GM21390 (cell line): ENCODE measurements around the gene GREB1L.
"Not testable (repeated sequence)": the region's sequence is repeated elsewhere in the genome, so short reads cannot be mapped to it uniquely, and the experiment has no call there.

Experiments
- ATAC-seq: cut with Tn5 transposase; IDR thresholded peaks from one replicate; pipeline ENCODE4 v1.9.1; 2021; ENCODE audit not compliant: unreplicated experiment

GREB1L gene

DNA sequence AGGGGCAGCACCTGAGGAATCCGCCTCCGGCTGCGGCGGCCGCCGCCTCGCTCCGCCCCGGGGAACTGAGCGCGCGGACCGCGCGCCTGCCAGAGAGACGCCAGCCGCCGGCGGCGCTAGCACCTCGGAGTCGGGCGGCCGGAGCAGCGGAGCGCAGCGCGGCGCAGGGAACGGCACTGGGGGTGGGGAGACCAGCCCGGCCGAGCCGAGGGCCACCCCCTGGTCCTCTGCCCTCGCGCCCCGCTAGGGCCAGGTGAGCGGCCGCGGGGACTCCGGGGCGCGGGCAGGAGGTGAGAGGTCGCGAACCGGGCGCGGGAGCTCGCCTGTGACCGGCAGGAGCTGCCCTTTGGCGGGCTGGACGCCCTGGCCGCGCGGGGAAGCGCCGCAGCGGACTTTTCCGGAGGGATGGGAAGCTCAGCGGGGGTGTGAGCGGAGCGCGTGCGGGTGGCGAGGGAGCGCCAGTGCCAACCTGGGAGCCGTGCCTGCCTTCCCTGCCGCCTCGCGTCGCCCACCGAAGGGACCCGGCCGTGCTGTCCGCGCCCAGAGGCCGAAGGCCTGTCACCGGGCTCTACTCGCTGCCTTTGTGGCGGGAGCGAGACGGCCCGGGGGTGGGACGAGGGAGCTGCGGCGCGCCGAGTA is at the start of gene GREB1L:
Gene GREB1L (plus strand): TSS at position 92 of the 639 bp plus-strand sequence. CDS start 141,287 bp downstream, outside the sequence.
- peak; percentile 49 for ATAC-seq

DNA sequence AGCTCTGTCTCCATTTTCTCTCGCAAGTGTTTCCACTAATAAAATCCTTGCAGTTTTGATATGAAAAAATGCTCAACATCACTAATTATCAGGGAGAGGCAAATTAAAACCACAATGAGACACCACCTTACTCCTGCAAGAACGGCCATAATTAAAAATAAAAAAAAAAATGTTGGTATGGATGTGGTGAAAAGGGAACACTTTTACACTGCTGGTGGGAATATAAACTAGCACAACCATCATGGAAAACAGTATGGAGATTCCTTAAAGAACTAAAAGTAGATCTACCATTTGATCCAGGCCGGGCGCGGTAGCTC is 49.8 kb upstream of the GREB1L start:
- no peak for ATAC-seq

DNA sequence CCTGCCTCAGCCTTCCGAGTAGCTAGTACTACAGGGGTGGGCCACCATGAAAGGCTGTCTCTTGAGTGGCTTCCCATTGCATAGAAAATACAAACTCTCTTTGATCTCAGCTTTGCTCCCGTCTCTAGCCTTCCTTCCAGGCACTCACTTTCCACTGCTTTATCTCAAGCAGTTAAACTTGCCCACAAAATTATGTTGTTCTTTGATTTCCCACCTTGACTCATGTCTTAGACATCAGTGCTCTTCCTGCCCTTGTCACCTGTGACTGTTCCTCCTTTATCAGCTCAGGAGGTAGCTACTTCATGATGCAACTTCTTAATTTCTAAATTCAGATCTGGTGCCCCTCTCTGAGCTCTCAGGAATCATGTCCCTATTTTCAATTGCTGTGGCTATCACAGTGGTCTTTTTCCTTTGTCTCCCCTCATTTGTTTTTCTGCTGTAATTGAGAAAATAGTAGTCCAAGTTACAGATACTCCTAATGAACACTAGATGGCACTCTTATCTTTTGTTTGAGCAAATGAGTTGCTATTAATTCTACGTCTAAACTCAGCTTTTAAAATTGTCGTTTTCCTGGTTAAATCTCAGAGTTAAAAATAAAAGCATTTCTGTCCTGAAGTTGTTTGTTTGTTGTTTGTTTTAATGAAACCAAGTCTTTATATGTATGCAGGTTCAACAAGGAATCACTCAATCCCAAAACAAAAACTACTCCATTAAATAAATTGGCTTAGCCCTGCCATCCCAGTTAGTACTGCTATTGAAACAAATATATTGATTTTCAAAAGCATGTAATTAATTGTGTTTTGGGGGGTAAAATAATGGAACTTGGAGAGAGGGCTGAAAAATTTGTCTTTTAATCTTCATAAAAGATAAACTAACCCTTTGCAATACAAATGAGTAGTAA is 46.9 kb upstream of the GREB1L start:
- ATAC-seq: no peak

DNA sequence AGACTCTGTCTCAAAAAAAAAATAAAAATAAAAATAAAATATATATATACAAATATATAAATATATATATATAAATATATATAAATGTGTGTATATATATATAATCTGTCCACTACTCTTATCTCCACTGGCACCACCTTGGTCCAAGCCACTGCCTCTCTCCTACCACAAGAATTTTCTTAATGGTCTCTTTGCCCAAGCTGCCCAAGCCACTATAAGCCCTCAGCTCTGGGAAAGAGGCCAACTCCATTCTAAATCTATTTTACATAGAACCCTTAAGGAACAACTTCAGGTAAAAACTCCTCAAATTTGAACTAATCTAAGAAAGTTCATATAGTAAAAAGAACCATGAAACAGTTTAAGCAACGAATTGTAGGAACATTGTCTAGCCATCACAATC is 45.6 kb upstream of the GREB1L start:
- ATAC-seq: no peak

DNA sequence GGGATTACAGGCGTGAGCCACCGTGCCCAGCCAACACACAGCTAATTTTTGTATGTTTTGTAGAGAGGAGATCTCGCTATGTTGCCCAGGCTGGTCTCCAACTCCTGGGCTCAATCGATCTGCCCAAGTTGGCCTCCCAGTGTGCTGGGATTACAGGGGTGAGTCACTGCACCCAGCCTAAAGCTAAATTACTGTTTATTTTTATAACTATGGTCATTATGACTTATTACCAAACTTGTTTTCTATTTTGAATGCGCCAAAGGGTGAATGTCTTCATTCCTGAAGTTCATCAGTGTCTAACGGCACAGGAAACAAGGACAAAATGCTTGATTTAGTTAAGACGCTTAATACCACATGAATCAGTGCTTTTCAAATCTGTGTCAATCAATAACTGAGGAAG is 38.9 kb upstream of the GREB1L start:
- no peak for ATAC-seq

DNA sequence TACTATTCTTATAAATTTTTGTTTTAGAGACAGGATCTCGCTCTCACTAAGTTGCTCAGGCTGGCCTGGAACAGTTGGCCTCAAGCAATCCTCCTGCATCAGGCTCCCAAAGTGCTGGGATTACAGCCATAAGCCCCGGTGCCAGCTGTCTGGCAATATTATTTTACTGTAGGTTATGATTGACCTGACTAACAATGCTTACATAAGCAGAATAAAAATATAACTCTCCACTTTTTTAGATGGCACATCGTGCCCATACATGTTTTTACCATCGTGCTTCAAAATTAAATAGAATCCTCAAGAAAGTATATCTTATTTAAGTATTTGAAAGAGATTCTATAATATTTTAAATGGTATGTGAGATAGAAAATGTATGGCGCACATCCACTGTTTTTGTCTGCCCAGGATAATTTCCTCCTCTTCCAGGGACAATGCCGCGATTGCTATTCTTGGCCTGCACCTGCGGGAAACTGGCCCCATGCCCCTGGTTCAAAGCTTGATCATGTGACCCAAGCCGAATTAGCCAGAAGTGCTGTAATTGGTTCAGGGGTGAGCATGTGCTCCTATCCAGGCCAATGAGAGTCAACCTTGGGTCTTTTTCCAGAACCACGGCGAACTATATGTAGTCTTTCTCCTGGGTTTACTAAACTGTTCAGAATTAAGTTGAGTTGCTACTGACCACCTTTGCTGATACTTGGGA is 38.3 kb upstream of the GREB1L start:
- ATAC-seq: no peak

DNA sequence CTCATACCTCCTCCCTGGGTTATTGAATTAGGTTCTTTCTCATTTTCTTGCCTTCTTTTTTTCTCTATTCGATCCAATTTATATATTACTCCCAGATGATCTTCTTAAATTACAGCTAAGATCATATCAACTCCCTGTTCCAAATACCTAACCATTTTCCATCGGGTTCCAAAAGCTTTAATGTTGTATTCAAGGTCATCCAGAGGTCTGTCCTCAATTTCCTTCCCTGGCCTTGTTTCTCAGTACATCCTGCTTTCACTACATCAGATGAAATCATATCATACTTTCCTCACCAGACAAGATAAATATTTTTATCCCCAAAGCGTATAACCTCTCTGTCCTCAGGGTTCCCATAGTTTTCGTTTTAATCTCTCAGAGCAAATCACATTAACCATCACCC is 36.3 kb upstream of the GREB1L start:
- ATAC-seq: no peak

DNA sequence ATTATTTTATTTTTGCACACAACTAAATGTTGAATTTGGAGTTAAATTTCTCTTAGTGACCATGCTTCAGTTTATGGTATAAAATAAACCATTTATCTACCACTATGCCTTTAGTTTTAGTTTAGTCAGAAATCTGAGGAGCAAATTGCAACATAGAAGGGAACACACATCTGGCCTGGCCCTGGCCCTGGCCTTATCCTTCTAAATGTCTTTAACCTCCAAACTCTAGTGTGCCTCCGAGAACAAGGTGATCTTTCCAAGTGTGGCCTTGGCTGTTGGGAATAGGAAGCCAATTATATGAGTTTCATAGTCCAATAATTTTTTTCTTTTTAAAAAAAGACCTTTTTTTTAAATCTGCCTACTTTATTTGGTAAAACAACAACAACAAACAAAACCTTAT is 31.8 kb upstream of the GREB1L start:
- ATAC-seq: no peak

DNA sequence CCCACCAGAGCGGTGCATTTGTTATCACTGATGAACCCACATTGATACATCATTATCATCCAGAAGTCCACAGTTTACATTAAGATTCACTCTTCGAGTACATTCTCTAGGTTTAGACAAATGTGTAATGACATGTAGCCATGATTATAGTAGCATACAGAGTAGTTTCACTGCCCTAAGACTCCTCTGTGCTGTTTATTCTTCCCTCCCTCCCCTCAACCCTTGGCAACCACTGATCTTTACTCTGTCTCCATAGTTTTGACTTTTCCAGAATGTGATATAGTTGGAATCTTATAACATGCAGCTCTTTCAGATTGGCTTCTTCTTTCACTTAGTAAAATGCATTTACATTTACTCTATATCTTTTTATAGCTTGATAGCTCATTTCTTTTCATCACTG is 31.2 kb upstream of the GREB1L start:
- ATAC-seq: no peak

DNA sequence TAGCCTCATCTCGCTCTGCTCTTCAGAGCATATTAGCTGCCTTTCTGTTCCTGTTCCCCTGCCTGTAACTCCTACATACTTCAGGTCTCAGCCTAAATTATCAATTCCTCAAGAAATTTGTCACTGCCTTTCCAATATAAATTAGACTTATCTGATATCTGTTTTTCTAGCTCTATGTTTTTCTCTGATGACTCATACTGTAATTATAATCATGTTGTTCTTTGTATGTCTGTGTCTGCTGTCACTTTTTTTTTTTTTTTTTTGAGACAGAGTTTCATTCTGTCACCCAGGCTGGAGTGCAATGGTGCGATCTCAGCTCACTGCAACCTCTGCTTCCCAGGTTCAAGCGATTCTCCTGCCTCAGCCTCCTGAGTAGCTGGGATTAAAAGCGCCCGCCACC is 27.6 kb upstream of the GREB1L start:
- not testable (repeated sequence) for ATAC-seq

DNA sequence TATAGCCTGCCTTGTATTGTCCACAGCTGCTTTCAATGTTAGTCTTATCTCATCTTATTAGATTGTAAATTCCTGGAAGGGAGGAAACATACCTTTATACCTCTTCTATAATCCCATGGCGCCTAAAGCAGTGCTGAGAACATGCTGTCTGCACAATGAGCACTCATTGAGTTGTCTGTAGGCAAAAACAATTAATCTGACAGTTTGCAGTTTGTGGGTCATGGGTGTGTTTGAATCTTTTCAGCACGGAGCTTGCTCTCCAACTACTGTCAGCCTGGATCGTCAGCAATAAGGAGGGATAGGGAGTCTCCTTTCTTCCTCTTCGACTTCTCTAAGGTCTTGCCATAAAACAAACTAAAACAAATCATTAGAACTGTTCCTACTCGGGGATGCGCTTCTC is 26.5 kb upstream of the GREB1L start:
- no peak for ATAC-seq

DNA sequence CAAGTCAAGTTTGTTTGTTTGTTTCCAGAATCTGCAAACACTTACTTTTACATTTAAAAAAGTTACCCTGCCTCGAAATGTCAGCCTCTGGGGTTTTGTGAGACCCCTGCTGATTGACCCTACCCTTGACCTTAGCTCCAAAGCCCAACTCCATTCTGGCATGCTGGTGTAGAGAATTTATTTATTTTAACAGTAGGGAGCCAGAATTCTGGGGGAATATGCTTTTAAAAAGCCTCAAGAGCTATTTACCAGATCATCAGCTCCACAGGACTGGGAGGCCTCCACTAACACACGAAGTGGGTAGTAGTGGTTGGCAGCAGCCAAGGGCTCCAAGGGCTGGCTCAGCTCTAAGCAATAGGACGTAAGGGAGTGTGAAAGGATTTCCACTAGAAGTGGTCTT is 23.2 kb upstream of the GREB1L start:
- ATAC-seq: no peak

DNA sequence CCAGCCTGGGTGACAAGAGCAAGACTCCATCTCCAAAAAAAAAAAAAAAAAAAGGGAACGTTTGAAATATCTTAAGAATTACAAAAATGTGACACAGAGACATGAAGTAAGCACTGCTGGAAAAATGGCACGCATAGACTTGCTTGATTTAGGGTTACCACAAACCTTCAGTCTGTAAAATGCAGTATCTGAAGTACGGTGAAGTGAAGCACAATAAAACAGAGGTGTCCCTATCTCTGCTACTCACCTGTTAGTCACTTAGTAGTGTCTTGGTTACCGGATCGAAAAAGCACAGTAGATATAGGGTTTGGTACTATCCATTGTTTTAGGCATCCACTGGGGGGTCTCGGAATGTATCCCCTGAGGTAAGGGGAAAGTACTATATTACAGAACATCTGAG is 11.6 kb upstream of the GREB1L start:
- ATAC-seq: no peak

DNA sequence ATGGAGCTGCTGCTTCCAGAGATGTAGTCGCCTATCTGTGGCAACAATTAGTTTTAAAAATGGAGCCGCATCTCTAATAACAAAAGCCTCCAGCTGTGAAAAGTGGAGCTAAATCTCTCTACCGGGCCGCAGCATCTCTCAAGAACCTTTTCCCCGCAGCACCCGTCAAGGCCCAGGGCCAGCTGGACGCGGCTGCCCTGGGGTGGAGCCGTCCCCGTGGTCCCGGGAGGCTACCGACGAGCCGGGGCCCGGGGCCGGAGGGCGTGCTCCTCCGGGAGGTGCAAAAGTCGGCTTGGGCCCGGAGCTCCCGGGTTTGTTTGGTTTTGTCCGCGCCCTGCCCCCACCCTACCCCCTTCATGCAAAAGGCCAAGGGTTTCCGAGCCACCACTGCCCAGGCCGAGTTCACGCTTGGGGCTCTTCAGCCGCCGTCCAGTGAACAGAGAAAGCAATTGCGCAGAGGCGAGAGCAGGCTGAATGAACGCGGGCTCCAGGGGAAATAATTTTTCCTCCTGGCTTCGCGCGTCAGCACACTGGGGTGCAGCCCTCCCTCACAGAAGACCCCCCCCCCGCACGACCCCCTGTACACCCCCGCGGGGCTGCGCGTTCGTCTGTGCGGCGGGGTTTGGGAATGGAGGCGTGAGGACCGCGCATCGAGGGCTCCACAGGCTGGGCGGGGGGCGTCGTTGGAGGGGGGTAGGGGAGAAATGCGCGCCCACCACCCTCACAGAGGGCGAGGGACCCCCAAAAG is 557 bp upstream of the GREB1L start:
- no peak for ATAC-seq

DNA sequence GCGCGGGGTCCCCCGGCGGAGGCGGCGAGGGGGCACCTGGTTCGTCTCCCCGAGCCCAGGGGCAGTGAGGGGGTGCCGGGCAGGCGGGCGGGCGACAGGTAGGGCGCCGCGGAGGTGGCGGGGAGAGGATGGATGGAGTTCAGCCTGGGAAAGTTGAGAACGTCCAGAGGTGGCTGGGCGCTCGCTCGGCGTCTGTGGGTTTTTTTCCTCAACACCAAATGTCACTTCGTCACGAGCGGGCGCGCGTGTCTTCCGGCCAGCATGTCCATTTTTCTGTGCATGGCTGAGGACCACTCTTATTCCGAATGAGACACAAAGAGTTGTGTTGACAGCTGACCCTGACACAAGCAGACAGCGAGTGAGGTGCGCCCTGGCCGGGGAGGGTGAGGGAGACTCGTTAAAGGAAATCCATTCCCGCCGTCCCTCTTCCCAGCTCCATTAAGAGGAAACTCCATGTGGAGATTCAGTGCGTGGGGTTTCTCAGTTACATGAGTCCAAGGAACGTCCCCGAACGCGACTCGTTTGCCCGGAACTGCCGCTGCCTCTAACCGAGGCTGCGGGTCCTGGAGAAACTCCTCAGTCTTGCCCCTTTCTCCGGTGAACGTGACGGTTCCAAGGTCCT is 859 bp downstream of the GREB1L start:
- ATAC-seq: no peak

DNA sequence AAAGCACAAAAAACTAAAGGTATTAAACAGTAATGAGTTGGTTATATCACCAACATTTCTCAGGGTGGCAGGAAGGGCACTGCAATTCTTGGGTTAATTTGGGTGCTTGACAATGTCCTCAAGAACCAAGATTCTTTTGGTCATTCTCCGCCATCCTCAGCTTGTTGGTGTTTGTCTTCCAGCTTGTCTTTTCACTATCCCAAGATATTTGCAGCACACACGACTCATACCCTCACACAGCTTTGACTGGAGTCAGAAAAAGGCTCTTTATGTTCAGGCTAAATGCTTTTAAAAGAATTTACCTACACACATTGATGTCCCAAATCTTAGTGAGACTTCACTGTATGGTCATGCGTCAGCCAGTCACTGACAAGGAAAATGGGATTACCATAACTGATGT is 12.5 kb downstream of the GREB1L start:
- no peak for ATAC-seq

DNA sequence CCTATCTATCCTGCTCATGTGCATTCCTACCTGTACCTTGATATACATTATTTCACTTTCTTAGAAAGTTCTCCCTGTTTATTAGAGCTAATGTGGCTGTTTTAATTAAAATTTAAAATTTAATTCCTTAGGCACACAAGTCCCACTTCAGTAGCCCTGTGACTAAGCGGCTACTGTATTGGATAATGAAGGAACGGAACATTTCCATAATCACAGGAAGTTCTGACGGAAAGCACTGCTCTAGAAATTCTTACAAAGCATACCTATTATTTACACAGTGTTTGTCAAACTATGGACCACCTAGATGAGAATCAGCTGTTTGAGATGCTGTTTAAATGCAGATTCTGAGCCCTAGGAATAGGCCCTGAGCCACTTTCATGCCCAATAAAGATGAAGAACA is 13.2 kb downstream of the GREB1L start:
- no peak for ATAC-seq

DNA sequence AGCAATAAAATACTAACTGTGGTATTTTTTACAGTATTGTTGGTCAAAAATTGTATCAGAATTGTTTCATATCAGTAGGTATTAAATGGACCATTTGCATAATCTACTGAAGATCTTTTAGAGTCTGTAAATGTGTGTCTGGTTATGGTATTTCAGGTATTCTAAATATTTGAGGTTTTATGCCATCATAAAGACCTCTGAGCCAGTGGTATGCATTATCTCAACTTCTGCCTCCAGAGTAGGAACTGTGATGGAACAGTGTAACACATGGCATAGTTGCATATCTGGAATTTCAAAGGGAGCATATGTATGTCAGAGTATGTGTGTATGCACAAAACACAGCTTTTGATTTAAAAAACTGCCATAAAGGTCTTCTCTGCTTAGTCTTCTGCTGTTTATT is 15.4 kb downstream of the GREB1L start:
- ATAC-seq: no peak

DNA sequence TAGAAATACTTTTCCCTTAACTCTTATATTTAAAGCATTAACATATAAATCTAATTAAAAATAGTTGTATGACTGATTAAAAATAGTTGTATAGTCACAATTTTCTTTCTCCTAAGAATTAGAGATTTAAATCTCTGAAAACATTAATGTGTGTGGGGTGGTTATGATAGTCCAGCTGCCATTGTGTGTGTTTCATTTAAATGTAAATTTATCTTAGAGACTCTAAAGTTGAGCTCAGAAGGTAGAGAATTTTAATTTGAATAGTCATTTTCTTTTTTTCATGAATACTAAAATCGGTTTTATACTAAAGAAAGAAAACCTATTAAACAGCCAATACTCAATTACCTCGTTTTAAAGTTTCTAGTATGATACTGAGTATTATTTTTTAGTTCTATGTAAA is 18.6 kb downstream of the GREB1L start:
- no peak for ATAC-seq

DNA sequence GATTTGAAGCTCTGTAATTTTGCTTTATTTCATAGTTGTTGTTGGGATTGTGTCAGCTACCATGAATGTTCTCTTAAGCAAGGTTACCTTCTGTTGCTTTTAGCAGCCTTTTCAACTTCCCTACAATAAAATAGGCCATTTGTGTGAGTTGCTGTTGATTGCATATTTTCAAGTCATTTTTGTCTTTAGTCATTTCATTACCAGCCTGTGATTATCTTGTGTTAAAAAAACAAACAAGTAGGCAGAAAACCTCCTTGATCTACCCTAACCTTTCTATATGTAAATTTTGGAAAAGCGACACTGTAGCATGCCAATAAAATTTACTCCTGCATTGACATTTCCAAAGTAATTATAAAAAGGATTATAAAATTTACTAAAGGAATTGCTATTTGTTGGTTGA is 19.3 kb downstream of the GREB1L start:
- ATAC-seq: no peak

DNA sequence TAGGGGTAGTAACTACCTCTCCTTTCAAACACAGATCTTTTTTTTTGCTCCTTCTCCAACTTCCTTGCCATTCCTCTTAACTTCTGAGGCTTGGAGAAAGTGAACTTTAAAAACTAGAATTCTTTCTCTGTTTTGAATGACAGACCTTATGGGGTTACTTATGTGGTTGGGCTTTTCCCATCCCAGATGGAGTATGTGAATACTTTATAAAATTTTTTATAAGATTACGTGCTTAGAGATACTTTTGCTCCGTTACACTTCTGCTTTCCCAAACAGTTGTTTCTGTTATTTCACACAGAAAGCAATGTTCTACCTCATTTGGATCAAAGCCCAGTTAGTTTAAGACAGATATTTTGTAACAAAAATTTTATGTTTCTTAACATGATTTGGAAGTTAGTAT is 20.2 kb downstream of the GREB1L start:
- no peak for ATAC-seq
